ENCODE measurements around the gene FADS2. TPM values are rescaled to one million over a fixed set of nuclear protein-coding genes. Genes with fewer than 3 reads are reported as not detected.

The FADS2 gene
- total and polyA plus RNA-seq, 9 of the 15 experiments (the other 6 are each of a cell fraction or from before 2014, with no cell fraction given), result 2.9 to 42.8 (median 16.2) TPM

- DNase-seq (ENCODE audit: extremely low read depth in 1 of 4, low spot score in 3 of 4) (no peak), FAIRE-seq (no peak), ATAC-seq (no peak)
- no peak overlapping the region for H3K4me3 ChIP-seq
- 82% methylated on average over 7 of the region's 7 CpGs for WGBS (ENCODE audit: insufficient coverage, low coverage, missing lambda C conversion rate)
- no peak for TF ChIP-seq ZNF175 (CRISPR knock-in tag; IDR thresholded peaks at IDR 0.05; ENCODE audit: low read depth)
- TF ChIP-seq OTX1 (CRISPR knock-in tag; IDR thresholded peaks at IDR 0.05), result no peak
- no peak for TF ChIP-seq RBM15 (IDR thresholded peaks at IDR 0.05; ENCODE audit: insufficient read depth, low read length)
- no peak for TF ChIP-seq ETS1 (conservative IDR thresholded peaks at IDR 0.05; ENCODE audit: control insufficient read depth, low read depth, low read length)
- TF ChIP-seq MAFF (IDR thresholded peaks at IDR 0.05; ENCODE audit: low read length), result no peak
- no peak for TF ChIP-seq GTF2F1 (IDR thresholded peaks at IDR 0.05; ENCODE audit: low read depth, low read length)
- no peak for TF ChIP-seq HDGF (IDR thresholded peaks at IDR 0.05)
- no peak for TF ChIP-seq FOSL1 (tag; conservative IDR thresholded peaks at IDR 0.05)
- TF ChIP-seq BRD4 (IDR thresholded peaks at IDR 0.05), result no peak
- no peak for TF ChIP-seq DACH1 (IDR thresholded peaks at IDR 0.05; ENCODE audit: partially characterized antibody)
- no peak for TF ChIP-seq ZNF133 (CRISPR knock-in tag; IDR thresholded peaks at IDR 0.05)
- TF ChIP-seq NFE2 (IDR thresholded peaks at IDR 0.05; ENCODE audit: low read depth), result no peak
- no peak for TF ChIP-seq FOXK2 (conservative IDR thresholded peaks at IDR 0.05 in 1 of 2, IDR thresholded peaks at IDR 0.05 in 1 of 2; ENCODE audit: low read depth in 2 of 2)
- TF ChIP-seq ZFP36 (IDR thresholded peaks at IDR 0.05; ENCODE audit: low read depth, low read length, partially characterized antibody), result no peak
- no peak for TF ChIP-seq EGR1 (conservative IDR thresholded peaks at IDR 0.05)
- no peak for TF ChIP-seq TAF9B (IDR thresholded peaks at IDR 0.05; ENCODE audit: partially characterized antibody)
- H3K36me3 ChIP-seq (ENCODE audit: control insufficient read depth, insufficient read depth, low read length), result peaks cover 14% of the 10 kb centered on the region; the same call in 2 of the 3 replicates
- CTCF ChIA-PET (ENCODE audit: low intra/inter-chr PET ratio), result no interaction called here
- peaks cover 98% of the 10 kb centered on the region for H3K79me2 ChIP-seq (ENCODE audit: control insufficient read depth, insufficient read depth, low read length)
- peaks cover 27% of the 10 kb centered on the region; the same call in 1 of the 2 replicates for H4K20me1 ChIP-seq (replicated peaks; ENCODE audit: control insufficient read depth, insufficient read depth, low read length)
- in situ Hi-C loops (cut with MboI) (no loop called here), intact Hi-C loops (cut with micrococcal nuclease) (no loop called here)
- peak overlapping the region in 1 of 2 experiments; percentile 11; a peak in 1 of 4 replicates for H3K9ac ChIP-seq (ENCODE audit: insufficient read depth in 1 of 2, low read depth in 2 of 2, low read length in 2 of 2)
- H3K9me1 ChIP-seq (ENCODE audit: control insufficient read depth, insufficient read depth, low read length), result peaks cover 7% of the 10 kb centered on the region
- no TSS peak for BruUV-seq (replicated peaks)
- no peaks in the 10 kb centered on the region for H3K27me3 ChIP-seq (ENCODE audit: control insufficient read depth in 2 of 2, insufficient read depth in 2 of 2, low read length in 2 of 2)
- POLR2A ChIA-PET, result interaction anchor here (0.6 to 0.9 kb wide), 4 partner anchors 14 to 488 kb away, joined by 3 to 6 read pairs (median 3); no protein-coding TSS in a partner anchor
- H3K27ac ChIP-seq (ENCODE audit: extremely low read depth, low read depth, low read length), result no peak overlapping the region
- H3K4me1 ChIP-seq (replicated peaks in 1 of 2; ENCODE audit: control insufficient read depth in 2 of 2, insufficient read depth in 2 of 2, low read length in 2 of 2), result peaks cover 26 to 74% of the 10 kb centered on the region in 2 experiments
- no peak overlapping the region for H2AFZ ChIP-seq (ENCODE audit: low read depth, low read length)
- H3K4me2 ChIP-seq (ENCODE audit: insufficient read depth, low read length), result no peak overlapping the region
- no peaks in the 10 kb centered on the region for H3K9me3 ChIP-seq (replicated peaks; ENCODE audit: control insufficient read depth, insufficient read depth, low read depth, low read length)
Measured at GRCh38 chr11:61914471-61915171, 86.5 kb downstream of the FADS2 start.
